ENCODE data around the gene KRT79.

The KRT79 gene

DNA sequence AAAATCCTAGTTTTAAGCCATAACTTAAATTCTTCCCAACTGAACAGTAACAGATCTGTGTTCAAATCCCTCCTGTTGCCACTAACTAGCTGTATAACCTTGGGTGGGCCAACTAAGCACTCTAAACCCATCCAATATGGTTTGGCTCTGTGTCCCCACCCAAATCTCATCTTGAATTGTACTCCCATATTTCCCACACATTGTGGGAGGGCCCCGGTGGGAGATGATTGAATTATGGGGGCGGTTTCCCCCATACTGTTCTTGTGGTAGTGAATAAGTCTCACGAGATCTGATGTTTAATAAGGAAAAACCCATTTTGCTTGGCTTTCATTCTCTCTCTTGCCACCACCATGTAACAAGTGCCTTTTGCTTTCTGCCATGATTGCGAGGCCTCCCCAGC, 18.9 kb downstream of the KRT79 start:
- FAIRE-seq (no peak), DNase-seq (ENCODE audit: insufficient read length, low spot score) (no peak)
- TF ChIP-seq POLR2A (IDR thresholded peaks at IDR 0.05; ENCODE audit: low read depth, low read length): no peak

GRCh38 chr12:52814710-52815155, 19.4 kb downstream of the KRT79 start:
- DNase-seq (ENCODE audit: insufficient read length, low spot score) (no peak), FAIRE-seq (no peak)
- no peak for TF ChIP-seq POLR2A (IDR thresholded peaks at IDR 0.05; ENCODE audit: low read depth, low read length)

DNA sequence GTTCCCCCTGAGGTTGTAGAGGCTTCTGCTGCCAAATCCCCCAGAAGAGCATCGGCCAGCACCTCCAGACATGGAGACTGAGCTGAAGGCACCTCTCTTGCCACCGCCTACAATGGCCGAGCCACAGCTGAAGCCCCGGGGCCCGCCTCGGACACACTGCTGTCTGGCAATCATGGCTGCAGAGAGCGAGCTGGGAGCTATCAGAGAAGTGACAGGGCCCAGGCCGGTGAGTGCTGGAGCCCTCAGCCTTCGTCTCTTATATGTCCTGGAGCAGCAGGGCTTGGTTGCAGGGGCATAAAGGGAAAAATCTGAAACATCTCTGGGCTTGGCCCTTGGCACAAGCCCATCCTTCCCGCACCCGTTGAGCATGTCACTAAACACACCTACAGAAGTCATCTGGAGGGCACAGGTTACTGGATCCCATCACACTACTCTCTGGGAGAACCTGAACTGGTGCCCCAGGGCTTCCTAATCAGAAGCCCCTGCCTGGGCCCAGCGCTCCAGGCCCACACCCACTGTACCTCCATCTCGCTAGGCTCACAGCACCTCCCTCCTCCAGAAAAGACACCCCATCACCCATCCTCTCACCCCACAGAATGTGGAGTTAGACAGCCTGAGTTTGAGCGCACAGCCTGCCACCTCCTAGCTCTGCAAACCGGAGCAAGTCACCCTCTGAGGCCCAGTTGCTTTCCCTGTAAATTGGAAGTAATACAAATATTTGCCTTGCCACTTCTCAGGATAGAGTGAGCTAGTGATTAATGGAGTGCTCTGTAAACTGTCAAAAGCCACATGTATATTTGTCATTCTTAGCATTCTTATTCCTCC, 20.0 kb downstream of the KRT79 start, which contains the start of gene KRT4:
TSS of gene KRT4 (minus strand) at position 232 of the 825 bp plus-strand sequence. CDS start at position 174, 58 bp downstream.
- FAIRE-seq: no peak
- no peak for TF ChIP-seq POLR2A (IDR thresholded peaks at IDR 0.05; ENCODE audit: low read depth, low read length)
- no peak for DNase-seq (ENCODE audit: insufficient read length, low spot score)

DNA sequence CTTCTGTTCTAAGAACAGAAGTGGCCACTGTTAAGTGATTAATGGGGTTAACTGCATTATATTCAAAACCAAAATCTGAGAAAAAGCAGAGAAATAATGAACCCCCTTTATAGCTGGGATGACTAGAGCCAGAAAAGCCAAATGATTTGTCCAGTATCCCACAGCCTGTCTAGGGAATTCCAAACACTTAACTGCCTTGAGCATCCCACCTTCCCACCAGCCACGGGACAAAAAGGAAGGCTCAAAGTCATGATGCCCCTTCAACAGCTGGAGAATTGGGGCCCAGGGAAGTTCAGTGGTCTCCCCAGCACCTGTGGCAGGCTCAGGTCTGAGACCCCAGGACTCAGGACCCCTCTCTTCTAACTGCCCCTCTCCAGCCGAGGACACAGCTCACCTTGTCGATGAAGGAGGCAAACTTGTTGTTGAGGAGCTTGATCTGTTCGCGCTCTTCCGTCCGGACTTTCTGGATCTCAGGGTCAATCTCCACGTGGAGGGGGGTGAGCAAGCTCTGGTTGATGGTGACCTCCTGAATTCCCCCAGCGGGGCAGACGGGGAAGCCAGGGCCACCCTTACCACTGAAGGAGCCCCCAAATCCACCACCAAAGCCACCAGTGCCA, 20.8 kb downstream of the KRT79 start:
- DNase-seq (ENCODE audit: insufficient read length, low spot score) (no peak), FAIRE-seq (no peak)
- TF ChIP-seq POLR2A (IDR thresholded peaks at IDR 0.05; ENCODE audit: low read depth, low read length): no peak

DNA sequence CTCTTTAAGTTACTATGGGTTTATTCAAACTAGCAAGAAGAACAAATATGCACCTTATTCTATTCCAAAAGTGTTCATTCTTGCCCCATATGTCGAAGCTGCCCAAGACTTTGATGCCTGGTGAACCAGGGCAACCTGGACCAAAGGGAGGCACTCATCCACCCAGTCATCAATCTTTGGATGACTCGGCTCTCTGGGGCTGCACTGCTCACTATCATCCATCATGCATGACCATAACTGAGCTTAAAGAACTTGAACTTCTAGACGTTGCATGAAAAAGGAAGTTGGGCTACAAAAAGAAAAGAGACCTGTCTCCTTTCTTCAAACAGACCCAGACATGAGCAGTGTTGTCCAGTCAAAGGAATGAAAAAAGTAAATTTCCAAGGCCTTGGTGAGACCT, 21.4 kb downstream of the KRT79 start:
- FAIRE-seq (no peak), DNase-seq (ENCODE audit: insufficient read length, low spot score) (no peak)
- TF ChIP-seq POLR2A (IDR thresholded peaks at IDR 0.05; ENCODE audit: low read depth, low read length): no peak

GRCh38 chr12:52812073-52812400, 22.1 kb downstream of the KRT79 start:
- DNase-seq (ENCODE audit: insufficient read length, low spot score): no peak
- FAIRE-seq: no peak
- no peak for TF ChIP-seq POLR2A (IDR thresholded peaks at IDR 0.05; ENCODE audit: low read depth, low read length)

GRCh38 chr12:52811191-52812072, 22.7 kb downstream of the KRT79 start:
- TF ChIP-seq POLR2A (IDR thresholded peaks at IDR 0.05; ENCODE audit: low read depth, low read length): no peak
- FAIRE-seq (no peak), DNase-seq (ENCODE audit: insufficient read length, low spot score) (no peak)

DNA sequence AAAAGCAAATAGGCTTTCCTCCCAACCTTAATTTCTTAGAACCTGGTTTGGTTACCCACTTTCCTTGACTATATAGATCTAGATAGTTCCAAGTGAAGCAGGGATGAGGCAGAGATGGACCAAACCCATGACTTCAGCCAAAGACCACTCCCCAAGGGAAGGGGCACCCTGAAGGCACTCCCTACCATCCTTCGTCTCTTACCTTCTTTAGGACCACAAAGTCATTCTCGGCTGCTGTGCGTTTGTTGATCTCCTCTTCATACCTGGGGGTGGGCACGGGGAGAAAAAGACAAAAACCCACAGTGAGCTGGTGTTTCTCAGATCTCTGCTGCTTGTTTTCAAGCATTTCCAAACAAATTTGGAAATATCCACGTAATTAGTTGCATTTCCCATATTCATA, 23.6 kb downstream of the KRT79 start:
- TF ChIP-seq POLR2A (IDR thresholded peaks at IDR 0.05; ENCODE audit: low read depth, low read length): no peak
- DNase-seq (ENCODE audit: insufficient read length, low spot score) (no peak), FAIRE-seq (no peak)

GRCh38 chr12:52809166-52809565, 24.9 kb downstream of the KRT79 start:
- no peak for TF ChIP-seq POLR2A (IDR thresholded peaks at IDR 0.05; ENCODE audit: low read depth, low read length)
- DNase-seq (ENCODE audit: insufficient read length, low spot score): no peak
- no peak for FAIRE-seq

DNA sequence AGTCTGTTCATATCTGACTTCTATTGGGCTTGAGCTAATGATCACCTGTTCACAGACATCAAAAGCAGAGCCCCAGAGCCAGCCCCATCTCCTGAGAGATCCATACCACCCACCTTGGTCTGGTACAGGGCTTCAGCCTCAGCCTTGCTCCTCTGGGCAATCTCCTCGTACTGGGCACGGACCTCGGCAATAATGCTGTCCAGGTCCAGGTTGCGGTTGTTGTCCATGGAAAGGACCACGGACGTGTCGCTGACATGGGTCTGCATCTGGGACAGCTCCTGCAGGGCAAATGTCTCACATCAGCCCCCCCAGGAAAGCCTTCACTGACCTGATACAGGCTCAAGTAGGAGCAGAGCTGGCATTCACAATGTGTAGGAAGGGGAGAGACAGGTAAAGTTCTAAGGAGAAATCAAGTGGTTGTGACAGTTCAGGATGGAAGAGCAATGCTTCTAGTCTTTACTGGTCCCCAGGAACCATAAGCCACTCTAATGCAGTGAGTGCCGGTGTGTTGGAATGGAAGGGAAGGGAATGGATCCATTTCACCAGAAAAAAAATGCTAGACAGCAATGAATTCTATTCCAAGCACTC, 25.4 kb downstream of the KRT79 start:
- no peak for TF ChIP-seq POLR2A (IDR thresholded peaks at IDR 0.05; ENCODE audit: low read depth, low read length)
- no peak for FAIRE-seq
- DNase-seq (ENCODE audit: insufficient read length, low spot score): no peak

- FAIRE-seq (no peak), DNase-seq (ENCODE audit: insufficient read length, low spot score) (no peak)
- no peak for TF ChIP-seq POLR2A (IDR thresholded peaks at IDR 0.05; ENCODE audit: low read depth, low read length)
Measured at GRCh38 chr12:52807544-52808470, 26.3 kb downstream of the KRT79 start.

- no peak for TF ChIP-seq POLR2A (IDR thresholded peaks at IDR 0.05; ENCODE audit: low read depth, low read length)
- no peak for FAIRE-seq
- DNase-seq (ENCODE audit: insufficient read length, low spot score): no peak
Measured at GRCh38 chr12:52806821-52807543, 27.1 kb downstream of the KRT79 start.
